ENCODE data around the gene SIN3A. TPM values are rescaled to one million over a fixed set of nuclear protein-coding genes. Genes with fewer than 3 reads are reported as not detected.

The SIN3A gene
- total RNA-seq, 1 donor from 2014 or later = 69.0 TPM

GRCh38 chr15:75437721-75438120 is 13.8 kb downstream of the SIN3A start:
- Histone ChIP-seq H3K36me3 (no peaks in the 10 kb centered on the region), H3K4me3 (no peak overlapping the region), H3K9me3 (ENCODE audit: low read depth) (no peaks in the 10 kb centered on the region), H3K9ac (no peak overlapping the region), H3K79me2 (ENCODE audit: low read depth) (peaks cover 100% of the 10 kb centered on the region), H4K20me1 (ENCODE audit: low read depth) (peaks cover 96% of the 10 kb centered on the region), H2AFZ (replicated peaks) (no peak overlapping the region), H3K4me2 (no peak overlapping the region), H3F3A (ENCODE audit: low read depth) (peaks cover 3% of the 10 kb centered on the region), H3K27ac (no peak overlapping the region), H3K27me3 (no peaks in the 10 kb centered on the region), H3K4me1 (no peaks in the 10 kb centered on the region)
- H3K4me1 Mint-ChIP-seq = no peaks in the 10 kb centered on the region
- H3K36me3 Mint-ChIP-seq = peaks cover 21% of the 10 kb centered on the region
- no peak overlapping the region for H3K4me3 Mint-ChIP-seq
- no peak for DNase-seq (ENCODE audit: low spot score)
- TF ChIP-seq EZH2 (IDR thresholded peaks at IDR 0.05) (no peak), CTCF (IDR thresholded peaks at IDR 0.05) (no peak), EZH2phosphoT487 (IDR thresholded peaks at IDR 0.05) (no peak)
- no peak overlapping the region for H3K27ac Mint-ChIP-seq
- no peaks in the 10 kb centered on the region for H3K27me3 Mint-ChIP-seq (ENCODE audit: insufficient read depth, low read depth)
- peaks cover 2% of the 10 kb centered on the region for H3K9me3 Mint-ChIP-seq

GRCh38 chr15:75436881-75437280 is 14.6 kb downstream of the SIN3A start:
- Mint-ChIP-seq H3K9me3 (peaks cover 2% of the 10 kb centered on the region), H3K27ac (no peak overlapping the region)

GRCh38 chr15:75431682-75432081 is 19.8 kb downstream of the SIN3A start:
- peaks cover 100% of the 10 kb centered on the region for H3K79me2 ChIP-seq (ENCODE audit: low read depth)
- peaks cover 9% of the 10 kb centered on the region for H3K36me3 ChIP-seq
- H3K4me1 ChIP-seq = peaks cover 9% of the 10 kb centered on the region
- H3K9me3 ChIP-seq (ENCODE audit: low read depth) = no peaks in the 10 kb centered on the region
- H3K4me2 ChIP-seq = no peak overlapping the region
- H3K9me3 Mint-ChIP-seq = no peaks in the 10 kb centered on the region
- H3K27me3 Mint-ChIP-seq (ENCODE audit: insufficient read depth, low read depth) = no peaks in the 10 kb centered on the region
- H3K4me1 Mint-ChIP-seq = no peaks in the 10 kb centered on the region
- peak; percentile 13 for DNase-seq (ENCODE audit: low spot score)
- no peak overlapping the region for H3K4me3 Mint-ChIP-seq
- no peak overlapping the region for H2AFZ ChIP-seq (replicated peaks)
- no peak overlapping the region for H3K9ac ChIP-seq
- TF ChIP-seq EZH2phosphoT487 (IDR thresholded peaks at IDR 0.05) (no peak), EZH2 (IDR thresholded peaks at IDR 0.05) (no peak), CTCF (IDR thresholded peaks at IDR 0.05) (no peak)
- H3K36me3 Mint-ChIP-seq = peaks cover 20% of the 10 kb centered on the region
- H3F3A ChIP-seq (ENCODE audit: low read depth) = peaks cover 3% of the 10 kb centered on the region
- no peaks in the 10 kb centered on the region for H3K27me3 ChIP-seq
- H4K20me1 ChIP-seq (ENCODE audit: low read depth) = peaks cover 88% of the 10 kb centered on the region
- H3K27ac Mint-ChIP-seq = no peak overlapping the region
- peak overlapping the region; percentile 67 for H3K27ac ChIP-seq
- no peak overlapping the region for H3K4me3 ChIP-seq

More at GRCh38 chr15:75436881-75437280, 14.6 kb downstream of the SIN3A start:
- Histone ChIP-seq H3K9me3 (ENCODE audit: low read depth) (no peaks in the 10 kb centered on the region), H2AFZ (replicated peaks) (no peak overlapping the region), H3K4me3 (no peak overlapping the region), H3K27me3 (no peaks in the 10 kb centered on the region), H3F3A (ENCODE audit: low read depth) (peaks cover 3% of the 10 kb centered on the region), H3K4me1 (peaks cover 4% of the 10 kb centered on the region), H3K4me2 (no peak overlapping the region), H3K36me3 (no peaks in the 10 kb centered on the region), H3K79me2 (ENCODE audit: low read depth) (peaks cover 100% of the 10 kb centered on the region), H3K27ac (no peak overlapping the region), H4K20me1 (ENCODE audit: low read depth) (peaks cover 97% of the 10 kb centered on the region), H3K9ac (no peak overlapping the region)
- H3K4me3 Mint-ChIP-seq = no peak overlapping the region
- H3K36me3 Mint-ChIP-seq = peaks cover 21% of the 10 kb centered on the region
- no peak for TF ChIP-seq EZH2phosphoT487 (IDR thresholded peaks at IDR 0.05)
- H3K4me1 Mint-ChIP-seq = no peaks in the 10 kb centered on the region
- H3K27me3 Mint-ChIP-seq (ENCODE audit: insufficient read depth, low read depth) = no peaks in the 10 kb centered on the region
- no peak for DNase-seq (ENCODE audit: low spot score)

- TF ChIP-seq EZH2phosphoT487 (IDR thresholded peaks at IDR 0.05) (no peak), CTCF (IDR thresholded peaks at IDR 0.05) (no peak), EZH2 (IDR thresholded peaks at IDR 0.05) (no peak)
- H3K4me3 ChIP-seq = no peak overlapping the region
- H3K27ac ChIP-seq = peak overlapping the region; percentile 67
- no peak overlapping the region for H3K27ac Mint-ChIP-seq
- H3K9me3 ChIP-seq (ENCODE audit: low read depth) = no peaks in the 10 kb centered on the region
- no peak overlapping the region for H3K4me2 ChIP-seq
- no peak overlapping the region for H2AFZ ChIP-seq (replicated peaks)
- no peak overlapping the region for H3K9ac ChIP-seq
- H3K9me3 Mint-ChIP-seq = no peaks in the 10 kb centered on the region
- H3K4me3 Mint-ChIP-seq = no peak overlapping the region
- no peaks in the 10 kb centered on the region for H3K27me3 Mint-ChIP-seq (ENCODE audit: insufficient read depth, low read depth)
- peaks cover 88% of the 10 kb centered on the region for H4K20me1 ChIP-seq (ENCODE audit: low read depth)
- H3K4me1 Mint-ChIP-seq = no peaks in the 10 kb centered on the region
- H3K36me3 Mint-ChIP-seq = peaks cover 23% of the 10 kb centered on the region
- DNase-seq (ENCODE audit: low spot score) = no peak
- H3K4me1 ChIP-seq = peaks cover 9% of the 10 kb centered on the region
- no peaks in the 10 kb centered on the region for H3K27me3 ChIP-seq
- H3K79me2 ChIP-seq (ENCODE audit: low read depth) = peaks cover 100% of the 10 kb centered on the region
- peaks cover 9% of the 10 kb centered on the region for H3K36me3 ChIP-seq
- H3F3A ChIP-seq (ENCODE audit: low read depth) = peaks cover 3% of the 10 kb centered on the region
Observed at GRCh38 chr15:75431270-75431669, 20.2 kb downstream of the SIN3A start.
